OCI-LY3 (cell line): ENCODE results near the gene FLYWCH1.

Source experiments
- CTCF ChIP-seq: fragments of 200-600, 300-600 bp; sonication (generic); IDR thresholded peaks from 2 replicates; pipeline ENCODE4 v1.5.1; 2014; ENCODE audit warnings: antibody characterized with exemption, low read length, low read depth
- EZH2phosphoT487 ChIP-seq: fragments of 200-600 bp; shearing (Covaris generic); IDR thresholded peaks from 2 replicates; pipeline ENCODE4 v1.6.1; 2018; ENCODE audit warnings: antibody characterized with exemption, mixed run types, low read depth

- TF ChIP-seq CTCF (no peak), EZH2phosphoT487 (no peak)
Measured at GRCh38 chr16:2923481-2923880, 11.8 kb downstream of the FLYWCH1 start.
